Loucy (cell line): ENCODE results near the gene KIF20B.

Experiments
- H2AFZ ChIP-seq: fragments of 200-600 bp; sonication (generic); 2 replicates; pipeline ENCODE4 v1.6.0; 2016; ENCODE audit warnings: antibody characterized with exemption, mild to moderate bottlenecking, low read length, moderate library complexity
- H3F3A ChIP-seq: fragments of 200-600 bp; 2 replicates; pipeline ENCODE4 v1.6.0; 2016; ENCODE audit warnings: antibody characterized with exemption, low read depth, mild to moderate bottlenecking
- H3K27me3 ChIP-seq: fragments of 200-600 bp; sonication (generic); 2 replicates; pipeline ENCODE4 v1.6.1; 2014; ENCODE audit warnings: low read length, mild to moderate bottlenecking; ENCODE audit not compliant: insufficient read depth, poor library complexity, severe bottlenecking
- H3K36me3 ChIP-seq: fragments of 200-600 bp; sonication (generic); 2 replicates; pipeline ENCODE4 v1.6.1; 2016; ENCODE audit warnings: low read length; ENCODE audit not compliant: insufficient read depth
- H3K4me1 ChIP-seq: fragments of 200-600 bp; sonication (generic); 2 replicates; pipeline ENCODE4 v1.5.1; 2014; ENCODE audit warnings: low read length, mild to moderate bottlenecking; ENCODE audit not compliant: insufficient read depth, poor library complexity, severe bottlenecking
- H3K4me2 ChIP-seq: fragments of 200-600 bp; sonication (generic); 2 replicates; pipeline ENCODE4 v1.6.0; 2014; ENCODE audit warnings: antibody characterized with exemption, low read length, low read depth, mild to moderate bottlenecking; ENCODE audit not compliant: poor library complexity, severe bottlenecking
- H3K4me3 ChIP-seq: fragments of 200-600 bp; sonication (generic); 2 replicates; pipeline ENCODE4 v1.5.1; 2014; ENCODE audit warnings: low read length, mild to moderate bottlenecking, mixed read lengths; ENCODE audit not compliant: poor library complexity, severe bottlenecking
- H3K79me2 ChIP-seq: fragments of 200-600 bp; sonication (generic); 2 replicates; pipeline ENCODE4 v1.6.1; 2014; ENCODE audit warnings: low read length; ENCODE audit not compliant: insufficient read depth
- H3K9ac ChIP-seq: fragments of 200-600 bp; sonication (generic); 2 replicates; pipeline ENCODE4 v1.6.0; 2014; ENCODE audit warnings: mild to moderate bottlenecking, low read depth, low read length, moderate library complexity; ENCODE audit not compliant: poor library complexity, severe bottlenecking
- H3K9me2 ChIP-seq: fragments of 200-600 bp; sonication (generic); replicated peaks from 2 replicates; pipeline ENCODE4 v1.6.1; 2016; ENCODE audit warnings: low read depth, low read length, mixed read lengths
- H3K9me3 ChIP-seq: fragments of 200-600 bp; sonication (generic); 2 replicates; pipeline ENCODE4 v1.6.1; 2014; ENCODE audit warnings: mild to moderate bottlenecking, antibody characterized with exemption, low read length, low read depth; ENCODE audit not compliant: insufficient read depth
- H4K20me1 ChIP-seq: fragments of 200-600 bp; sonication (generic); 2 replicates; pipeline ENCODE4 v1.6.0; 2014; ENCODE audit warnings: antibody characterized with exemption, low read length, mild to moderate bottlenecking; ENCODE audit not compliant: insufficient read depth, poor library complexity, severe bottlenecking
- CTCF ChIP-seq: fragments of 200-600 bp; sonication (generic); conservative IDR thresholded peaks from 2 replicates; pipeline ENCODE4 v1.5.1; 2014; ENCODE audit warnings: mild to moderate bottlenecking, antibody characterized with exemption, low read length
- EZH2phosphoT487 ChIP-seq: fragments of 200-600 bp; IDR thresholded peaks from 2 replicates; pipeline ENCODE4 v1.6.1; 2018; ENCODE audit warnings: antibody characterized with exemption, mild to moderate bottlenecking, moderate library complexity, borderline replicate concordance

Gene KIF20B

GRCh38 chr10:89741126-89741762 lies 39.9 kb downstream of the KIF20B start:
- no peak overlapping the region for H2AFZ ChIP-seq
- H3K9ac ChIP-seq, result no peak overlapping the region
- no peaks in the 10 kb centered on the region for H3K27me3 ChIP-seq
- H3K79me2 ChIP-seq, result no peaks in the 10 kb centered on the region
- no peak overlapping the region for H3K4me2 ChIP-seq
- no peaks in the 10 kb centered on the region for H3K9me2 ChIP-seq
- peaks cover 3% of the 10 kb centered on the region for H3K4me1 ChIP-seq
- H3K4me3 ChIP-seq, result no peak overlapping the region
- no peaks in the 10 kb centered on the region for H3K9me3 ChIP-seq
- H3K36me3 ChIP-seq, result peaks cover 62% of the 10 kb centered on the region
- no peaks in the 10 kb centered on the region for H4K20me1 ChIP-seq
- 0 out of 2 replicates have a peak, but pooled peaks cover 3% of the 10 kb centered on the region for H3F3A ChIP-seq
- TF ChIP-seq CTCF, result no peak
- no peak for TF ChIP-seq EZH2phosphoT487

GRCh38 chr10:89744026-89744425 lies 42.6 kb downstream of the KIF20B start:
- no peak overlapping the region for H3K4me3 ChIP-seq
- peaks cover 40% of the 10 kb centered on the region for H3K36me3 ChIP-seq
- H3K4me2 ChIP-seq, result no peak overlapping the region

DNA sequence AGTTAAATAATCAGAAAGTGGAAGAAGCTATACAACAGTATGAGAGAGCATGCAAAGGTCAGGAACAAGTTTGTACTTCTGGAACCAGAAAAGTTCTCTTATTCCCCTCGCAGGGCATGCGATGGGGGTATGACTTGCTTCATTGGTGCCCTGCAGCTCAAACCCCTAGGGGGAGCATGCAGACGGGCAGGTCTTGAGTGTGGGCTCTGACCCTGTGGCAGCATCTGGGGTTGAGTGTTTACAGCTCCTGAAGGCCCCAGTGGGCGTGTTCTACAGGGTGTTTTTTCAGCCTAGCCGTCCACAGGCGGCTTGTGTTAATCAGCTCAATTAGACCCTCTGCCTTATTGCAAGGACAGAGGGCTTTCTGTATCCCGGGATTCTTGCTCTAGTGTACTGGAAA lies 44.5 kb downstream of the KIF20B start:
- no peaks in the 10 kb centered on the region for H3K9me3 ChIP-seq
- H3F3A ChIP-seq, result no peaks in the 10 kb centered on the region
- no peak for TF ChIP-seq CTCF
- TF ChIP-seq EZH2phosphoT487, result no peak
- H3K9me2 ChIP-seq, result no peaks in the 10 kb centered on the region
- no peaks in the 10 kb centered on the region for H3K27me3 ChIP-seq
- no peaks in the 10 kb centered on the region for H3K79me2 ChIP-seq
- no peaks in the 10 kb centered on the region for H4K20me1 ChIP-seq
- H2AFZ ChIP-seq, result no peak overlapping the region
- H3K4me1 ChIP-seq, result no peaks in the 10 kb centered on the region
- H3K9ac ChIP-seq, result no peak overlapping the region
- H3K4me3 ChIP-seq, result no peak overlapping the region
- H3K36me3 ChIP-seq, result peaks cover 32% of the 10 kb centered on the region
- no peak overlapping the region for H3K4me2 ChIP-seq

More at GRCh38 chr10:89744026-89744425, 42.6 kb downstream of the KIF20B start:
- no peaks in the 10 kb centered on the region for H3K79me2 ChIP-seq
- H3K4me1 ChIP-seq, result no peaks in the 10 kb centered on the region
- TF ChIP-seq EZH2phosphoT487, result no peak
- no peak for TF ChIP-seq CTCF
- H3K27me3 ChIP-seq, result no peaks in the 10 kb centered on the region
- no peak overlapping the region for H2AFZ ChIP-seq
- H3K9me3 ChIP-seq, result no peaks in the 10 kb centered on the region
- H3K9me2 ChIP-seq, result no peaks in the 10 kb centered on the region
- H4K20me1 ChIP-seq, result no peaks in the 10 kb centered on the region
- H3K9ac ChIP-seq, result no peak overlapping the region
- H3F3A ChIP-seq, result no peaks in the 10 kb centered on the region
